Esophagus squamous epithelium (tissue), 5 donors: ENCODE measurements around the gene ABR. TPM values are rescaled to one million over a fixed set of nuclear protein-coding genes. Genes with fewer than 3 reads are reported as not detected.

Experiments used
- DNase-seq: peaks from one replicate; lab custom pipeline; 2025; lab: John Stamatoyannopoulos, UW
- H3K27ac ChIP-seq, 4 donors: fragments of 200-600 bp; sonication (generic); one replicate each; pipeline ENCODE4 v1.5.1; 2016 to 2019; ENCODE audit warnings: mild to moderate bottlenecking in 1 of 4
- H3K27me3 ChIP-seq, 4 donors: fragments of 200-600 bp; sonication (generic); 1 replicate in 3 of 4; 2 replicates in 1 of 4; pipeline versions ENCODE4 v1.5.1 to v1.6.0; 2017 to 2021; ENCODE audit warnings: antibody characterized with exemption in 1 of 4
- H3K36me3 ChIP-seq, 3 donors: fragments of 200-600 bp; sonication (generic); one replicate each; pipeline ENCODE4 v1.5.1; 2016 to 2019
- H3K4me1 ChIP-seq, 3 donors: fragments of 200-600 bp; sonication (generic); one replicate each; pipeline ENCODE4 v1.5.1; 2017 to 2019
- H3K4me3 ChIP-seq, 4 donors: fragments of 200-600 bp; sonication (generic); 1 replicate in 3 of 4; 2 replicates in 1 of 4; pipeline ENCODE4 v1.5.1; 2016 to 2019; ENCODE audit warnings: mild to moderate bottlenecking in 2 of 4, moderate library complexity in 1 of 4
- H3K9me3 ChIP-seq, 3 donors: fragments of 200-600 bp; sonication (generic); one replicate each; pipeline ENCODE4 v1.5.1; 2016 to 2019
- POLR2A ChIP-seq, 4 donors: fragments of 450-650 bp; IDR thresholded peaks; one replicate each; pipeline ENCODE4 v1.6.1; 2017; ENCODE audit warnings: antibody characterized with exemption in 4 of 4, mild to moderate bottlenecking in 4 of 4, moderate library complexity in 3 of 4
- WGBS, 2 donors: methylation state at CpG; one replicate each; pipeline ENCODE4 v1.1.5; 2018; 5-methylcytosine and 5-hydroxymethylcytosine counted together
- intact Hi-C: fragments of 100-400 bp; cut with DNase I; formaldehyde crosslinking; loops from one replicate; pipeline ENCODE4 v1.15.0; 2022
- total RNA-seq, 4 donors: library from RNA; depleted of rRNA; stranded (reverse); fragments of >200 nt; gene quantifications; one replicate each; pipeline ENCODE4 v1.1.0, GENCODE V29; 2016
- TF ChIP-seq, protein P1 (sequence below), 6 experiments: fragments of 450-650 bp in 4 of 6; fragments of 200-600 bp in 2 of 6; sonication (generic) in 2 of 6; IDR thresholded peaks; one replicate each; pipeline ENCODE4 v1.5.1; 2016 to 2019; ENCODE audit warnings: antibody characterized with exemption in 6 of 6, mild to moderate bottlenecking in 4 of 6, moderate library complexity in 4 of 6
- donor health status: DM: yes; HTN: yes; CAD: no.

ABR gene
- total RNA-seq, 4 donors from 2014 or later: 62.1 to 248 (median 75.5) TPM

DNA sequence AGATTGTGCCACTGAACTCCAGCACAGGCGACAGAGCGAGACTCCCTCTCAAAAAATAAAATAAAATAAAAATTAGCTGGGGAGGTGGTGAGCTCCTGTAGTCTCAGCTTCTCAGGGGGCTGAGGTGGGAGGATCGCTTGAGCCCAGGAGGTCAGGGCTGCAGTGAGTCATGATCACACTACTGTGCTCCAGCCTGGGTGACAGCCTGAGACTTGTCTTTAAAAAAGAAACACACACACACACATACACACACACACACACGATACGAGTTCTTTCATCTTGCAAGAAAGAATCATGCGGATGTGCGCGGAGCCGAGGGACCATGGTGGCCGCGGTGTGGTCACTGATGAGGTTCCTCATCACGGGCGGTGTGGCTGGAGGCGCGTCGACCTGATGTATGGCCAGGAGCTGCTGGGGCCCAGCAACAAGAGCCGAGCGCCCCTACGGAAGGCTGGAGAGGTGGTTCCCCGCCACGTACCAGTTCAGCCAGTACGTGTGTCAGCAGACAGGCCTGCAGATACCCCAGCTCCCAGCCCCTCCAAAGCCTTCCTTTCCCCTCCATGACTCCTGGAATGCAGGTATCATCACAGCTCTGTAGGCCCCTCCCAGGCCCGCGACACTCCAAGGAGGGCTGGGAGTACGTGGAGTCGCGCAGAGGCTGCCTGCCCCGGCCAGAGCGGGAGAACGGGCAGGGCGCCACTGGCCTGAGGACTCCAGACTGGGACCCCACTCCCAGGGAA, 220.9 kb downstream of the ABR start:
- Histone ChIP-seq H3K4me3 (no peak overlapping the region), H3K27ac (peak overlapping the region in 2 of 4 donors; percentile 34 to 57), H3K9me3 (no peaks in the 10 kb centered on the region), H3K36me3 (peaks cover 0 to 13% (median 0%) of the 10 kb centered on the region in 3 donors), H3K4me1 (peaks cover 3 to 37% (median 6%) of the 10 kb centered on the region in 3 donors), H3K27me3 (no peaks in the 10 kb centered on the region)
- no peak for DNase-seq
- WGBS, 2 donors: 80 to 92% methylated on average over 20 of the region's 31 CpGs
- no peak for TF ChIP-seq POLR2A (IDR thresholded peaks at IDR 0.05)
- TF ChIP-seq, protein P1, sequence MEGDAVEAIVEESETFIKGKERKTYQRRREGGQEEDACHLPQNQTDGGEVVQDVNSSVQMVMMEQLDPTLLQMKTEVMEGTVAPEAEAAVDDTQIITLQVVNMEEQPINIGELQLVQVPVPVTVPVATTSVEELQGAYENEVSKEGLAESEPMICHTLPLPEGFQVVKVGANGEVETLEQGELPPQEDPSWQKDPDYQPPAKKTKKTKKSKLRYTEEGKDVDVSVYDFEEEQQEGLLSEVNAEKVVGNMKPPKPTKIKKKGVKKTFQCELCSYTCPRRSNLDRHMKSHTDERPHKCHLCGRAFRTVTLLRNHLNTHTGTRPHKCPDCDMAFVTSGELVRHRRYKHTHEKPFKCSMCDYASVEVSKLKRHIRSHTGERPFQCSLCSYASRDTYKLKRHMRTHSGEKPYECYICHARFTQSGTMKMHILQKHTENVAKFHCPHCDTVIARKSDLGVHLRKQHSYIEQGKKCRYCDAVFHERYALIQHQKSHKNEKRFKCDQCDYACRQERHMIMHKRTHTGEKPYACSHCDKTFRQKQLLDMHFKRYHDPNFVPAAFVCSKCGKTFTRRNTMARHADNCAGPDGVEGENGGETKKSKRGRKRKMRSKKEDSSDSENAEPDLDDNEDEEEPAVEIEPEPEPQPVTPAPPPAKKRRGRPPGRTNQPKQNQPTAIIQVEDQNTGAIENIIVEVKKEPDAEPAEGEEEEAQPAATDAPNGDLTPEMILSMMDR (IDR thresholded peaks at IDR 0.05): no peak
- intact Hi-C loops: no loop called here

DNA sequence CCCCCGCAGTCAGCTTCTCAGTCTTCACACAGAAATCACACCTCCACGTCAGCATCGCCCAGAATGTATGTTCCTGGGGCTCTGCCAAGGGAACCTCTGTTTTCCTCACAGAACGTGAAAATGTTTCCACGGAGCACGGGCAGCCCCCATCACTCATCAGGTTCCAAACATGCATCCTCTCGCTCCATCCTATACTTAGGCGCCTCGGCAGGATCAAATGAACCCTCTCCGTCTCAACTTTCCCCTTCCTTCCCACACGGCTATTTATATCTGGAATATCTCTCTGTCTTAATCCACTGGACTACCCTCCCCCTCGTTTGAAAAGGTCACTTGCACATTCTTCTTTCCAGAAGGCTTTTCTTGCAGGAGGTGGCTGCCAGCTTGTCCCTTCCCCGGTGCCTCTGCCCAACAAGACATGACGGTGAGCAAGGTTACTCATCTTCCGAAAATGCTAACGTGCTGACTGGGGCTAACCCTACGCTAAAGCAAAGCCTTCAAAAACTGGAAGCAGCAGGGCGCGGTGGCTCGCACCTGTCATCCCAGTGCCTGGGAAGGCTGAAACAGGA, 221.8 kb downstream of the ABR start:
- H3K27me3 ChIP-seq: no peaks in the 10 kb centered on the region
- no peak for DNase-seq
- H3K4me3 ChIP-seq: no peak overlapping the region
- intact Hi-C loops: no loop called here
- 66 to 74% methylated on average over 15 of the region's 20 CpGs for WGBS, 2 donors
- H3K4me1 ChIP-seq: peaks cover 3 to 37% (median 6%) of the 10 kb centered on the region in 3 donors
- H3K27ac ChIP-seq: peak overlapping the region in 3 of 4 donors; percentile 34 to 57 (median 52)
- H3K9me3 ChIP-seq: no peaks in the 10 kb centered on the region
- TF ChIP-seq, protein P1 (IDR thresholded peaks at IDR 0.05): no peak
- no peak for TF ChIP-seq POLR2A (IDR thresholded peaks at IDR 0.05)
- H3K36me3 ChIP-seq: peaks cover 0 to 13% (median 0%) of the 10 kb centered on the region in 3 donors

DNA sequence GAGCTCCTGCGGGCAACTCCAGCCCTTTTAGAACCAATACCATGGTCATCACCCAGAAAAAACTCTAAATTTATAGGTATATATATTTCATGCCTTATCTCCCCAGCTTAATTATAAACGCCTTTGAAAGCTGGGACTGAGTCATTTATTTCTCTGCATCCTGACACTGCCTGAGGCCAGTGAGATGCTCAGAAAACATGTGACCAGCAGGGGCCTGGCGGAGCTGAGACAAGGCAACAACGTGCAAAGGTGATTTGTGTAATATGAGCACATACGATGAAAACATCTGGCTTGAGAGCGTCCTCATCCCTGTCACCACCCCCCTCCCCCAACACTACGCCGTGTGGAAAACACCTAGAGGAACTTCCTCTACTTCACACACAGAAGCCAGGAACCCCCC, 222.9 kb downstream of the ABR start:
- Histone ChIP-seq H3K36me3 (peaks cover 0 to 13% (median 0%) of the 10 kb centered on the region in 3 donors), H3K27me3 (no peaks in the 10 kb centered on the region), H3K9me3 (no peaks in the 10 kb centered on the region), H3K27ac (peak overlapping the region in 1 of 4 donors; percentile 57), H3K4me1 (peaks cover 4 to 34% (median 6%) of the 10 kb centered on the region in 3 donors), H3K4me3 (no peak overlapping the region)
- 38 to 43% methylated on average over 5 to 8 of the region's 8 CpGs for WGBS, 2 donors
- intact Hi-C loops: no loop called here
- DNase-seq: no peak
- TF ChIP-seq POLR2A (IDR thresholded peaks at IDR 0.05): no peak
- TF ChIP-seq, protein P1 (IDR thresholded peaks at IDR 0.05): no peak

DNA sequence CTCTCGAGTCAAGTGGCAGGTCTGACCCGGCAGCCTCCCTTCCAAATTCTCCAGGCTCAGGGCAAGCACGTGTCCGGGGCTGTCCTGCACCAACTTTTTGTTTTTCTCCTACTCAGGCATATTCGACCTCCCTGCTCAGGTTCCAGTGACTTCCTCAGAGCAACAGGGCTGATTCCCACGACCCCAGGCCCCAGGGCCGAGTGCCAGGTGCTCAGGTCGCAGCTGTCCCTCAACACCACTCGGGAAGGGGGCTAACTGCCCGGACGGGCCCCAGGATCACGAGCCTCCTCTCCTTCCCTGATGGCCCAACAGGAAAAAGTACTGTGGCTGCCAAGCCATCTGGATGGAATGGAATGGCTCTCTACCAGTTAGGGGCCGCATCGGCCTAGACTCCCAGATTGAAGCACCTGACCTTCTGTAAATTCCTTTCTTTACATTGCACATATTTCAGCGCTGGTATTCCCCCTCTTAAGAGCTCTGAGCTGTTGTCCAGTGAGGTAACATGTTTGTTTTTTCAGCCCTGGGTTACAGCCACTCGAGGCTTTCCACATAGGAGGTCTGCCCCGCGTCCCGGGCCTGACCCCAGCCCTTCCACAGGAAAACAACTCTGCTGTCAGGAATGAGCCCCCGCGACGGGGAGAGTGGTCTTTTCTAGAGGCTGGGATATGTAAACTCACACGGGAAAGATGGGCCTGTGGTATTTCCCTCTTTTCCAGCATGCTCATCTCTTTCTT, 225.2 kb downstream of the ABR start:
- intact Hi-C loops: no loop called here
- Histone ChIP-seq H3K9me3 (no peaks in the 10 kb centered on the region), H3K27me3 (no peaks in the 10 kb centered on the region), H3K36me3 (peaks cover 0 to 13% (median 0%) of the 10 kb centered on the region in 3 donors), H3K4me1 (peaks cover 7 to 55% (median 10%) of the 10 kb centered on the region in 3 donors), H3K27ac (peak overlapping the region; percentile 14 to 72 (median 41)), H3K4me3 (no peak overlapping the region)
- DNase-seq: no peak
- WGBS, 2 donors: 59 to 62% methylated on average over 13 to 22 of the region's 23 CpGs
- TF ChIP-seq, protein P1 (IDR thresholded peaks at IDR 0.05): no peak
- TF ChIP-seq POLR2A (IDR thresholded peaks at IDR 0.05): no peak
